ENCODE measurements around the gene TMEM168. TPM values are rescaled to one million over a fixed set of nuclear protein-coding genes. Genes with fewer than 3 reads are reported as not detected.

The TMEM168 gene
- total and polyA plus RNA-seq, 7 experiments from 2014 or later: 6.0 to 30.1 (median 18.6) TPM

GRCh38 chr7:112714917-112715316 is 75.3 kb downstream of the TMEM168 start:
- DNase-seq (no peak), ATAC-seq (no peak)
- CTCF ChIA-PET: no interaction called here
- H3K4me3 Mint-ChIP-seq: no peak overlapping the region
- H3K36me3 Mint-ChIP-seq: no peaks in the 10 kb centered on the region
- intact Hi-C loops (cut with micrococcal nuclease): no loop called here
- POLR2A ChIA-PET: no interaction called here
- peaks cover 0 to 8% (median 0%) of the 10 kb centered on the region in 11 donors for H3K9me3 Mint-ChIP-seq
- no peaks in the 10 kb centered on the region for H3K27me3 Mint-ChIP-seq
- peaks cover 0 to 2% of the 10 kb centered on the region in 2 donors for H3K27me3 ChIP-seq (ENCODE audit: control insufficient read depth in 2 of 2, insufficient read depth in 2 of 2, low read length in 2 of 2)
- H3K4me1 Mint-ChIP-seq: no peaks in the 10 kb centered on the region
- no peak overlapping the region for H3K27ac ChIP-seq (ENCODE audit: low read depth, low read length)
- no peak overlapping the region for H3K4me3 ChIP-seq (ENCODE audit: low read length)
- H3K9me3 ChIP-seq (ENCODE audit: control insufficient read depth in 2 of 3, low read length in 3 of 3): no peaks in the 10 kb centered on the region
- H3K4me1 ChIP-seq (ENCODE audit: control insufficient read depth in 2 of 2, insufficient read depth in 2 of 2, low read length in 2 of 2): no peaks in the 10 kb centered on the region
- no peak overlapping the region for H3K27ac Mint-ChIP-seq
- H3K36me3 ChIP-seq (ENCODE audit: control insufficient read depth in 2 of 3, insufficient read depth in 3 of 3, low read length in 3 of 3): no peaks in the 10 kb centered on the region
